SK-N-MC (cell line): Measurements from ENCODE around the gene RAB29.
A peak's percentile ranks its signal among the peaks of the same experiment; 100 is the strongest.
"Not testable (repeated sequence)": the region's sequence is repeated elsewhere in the genome, so short reads cannot be mapped to it uniquely, and the experiment has no call there.

Experiments
- DNase-seq: peaks from one replicate; pipeline ENCODE4 v3.0.0-alpha.2; 2011; ENCODE audit warnings: low read depth, low spot score
- H3K27ac ChIP-seq: fragments of 200-600 bp; sonication (generic); 2 replicates; pipeline ENCODE4 v1.5.1; 2016; ENCODE audit warnings: mixed run types
- H3K36me3 ChIP-seq: fragments of 200-600 bp; sonication (generic); 2 replicates; pipeline ENCODE4 v1.6.1; 2017; ENCODE audit warnings: antibody characterized with exemption, low read length, mixed read lengths; ENCODE audit not compliant: insufficient read depth
- H3K4me3 ChIP-seq: fragments of 200-600 bp; sonication (generic); 2 replicates; pipeline ENCODE4 v1.5.1; 2016
- H3K9ac ChIP-seq: fragments of 200-600 bp; sonication (generic); 2 replicates; pipeline ENCODE4 v1.8.0; 2017; ENCODE audit warnings: mixed run types, mixed read lengths; ENCODE audit not compliant: insufficient read length
- H3K9me3 ChIP-seq: fragments of 200-600 bp; sonication (generic); 2 replicates; pipeline ENCODE4 v1.6.1; 2017; ENCODE audit warnings: low read depth, mild to moderate bottlenecking, antibody characterized with exemption, low read length, moderate library complexity, mixed read lengths
- EZH2 ChIP-seq: fragments of 200-600 bp; sonication (generic); IDR thresholded peaks from one replicate; pipeline ENCODE4 v1.6.1; 2017; ENCODE audit warnings: antibody characterized with exemption
- FOXP2 ChIP-seq: optimal IDR thresholded peaks from 2 replicates; pipeline ENCODE3; 2011; ENCODE audit warnings: mild to moderate bottlenecking, moderate library complexity; ENCODE audit not compliant: insufficient read depth; ENCODE audit errors: extremely low read length, control extremely low read depth
- POLR2AphosphoS5 ChIP-seq: IDR thresholded peaks from 2 replicates; pipeline ENCODE4 v1.6.1; 2012; ENCODE audit warnings: mild to moderate bottlenecking, low read depth, low read length, borderline replicate concordance

The RAB29 gene, protein sequence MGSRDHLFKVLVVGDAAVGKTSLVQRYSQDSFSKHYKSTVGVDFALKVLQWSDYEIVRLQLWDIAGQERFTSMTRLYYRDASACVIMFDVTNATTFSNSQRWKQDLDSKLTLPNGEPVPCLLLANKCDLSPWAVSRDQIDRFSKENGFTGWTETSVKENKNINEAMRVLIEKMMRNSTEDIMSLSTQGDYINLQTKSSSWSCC

GRCh38 chr1:205775015-205775716 lies at the start of gene RAB29:
Gene RAB29 (minus strand): TSS chr1:205775482. CDS start chr1:205774956, 526 bp downstream.
- TF ChIP-seq FOXP2 (no peak), POLR2AphosphoS5 (peak; percentile 68), EZH2 (no peak)
- no peaks in the 10 kb centered on the region for H3K9me3 ChIP-seq
- peak within 1 kb of the TSS; percentile 81 for H3K9ac ChIP-seq
- H3K27ac ChIP-seq, result no peak within 1 kb of the TSS
- H3K36me3 ChIP-seq, result peaks cover 5% of the 10 kb centered on the region; the same call in 1 of the 2 replicates
- H3K4me3 ChIP-seq, result peak within 1 kb of the TSS; percentile 98
- DNase-seq, result peak; percentile 56

DNA sequence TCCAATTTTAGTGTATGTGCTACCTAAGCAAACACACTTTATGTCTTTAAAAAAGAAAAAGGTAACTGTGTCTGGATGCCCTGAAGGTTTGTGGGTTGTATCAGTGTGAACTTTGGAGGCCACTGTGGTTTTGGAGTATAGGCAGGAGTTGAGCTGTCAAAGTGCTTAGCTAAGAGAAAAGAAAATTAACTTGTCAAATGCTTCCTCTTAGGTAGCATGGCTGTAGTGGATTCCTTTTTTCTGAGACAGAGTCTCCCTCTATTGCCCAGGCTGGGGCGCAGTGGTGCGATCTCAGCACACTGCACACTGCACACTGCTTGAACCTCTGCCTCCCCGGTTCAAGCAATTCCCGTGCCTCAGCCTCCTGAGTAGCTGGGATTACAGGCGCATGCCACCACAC lies 48.9 kb upstream of the RAB29 start:
- Histone ChIP-seq H3K27ac (no peak overlapping the region), H3K4me3 (no peak overlapping the region)
- no peak for TF ChIP-seq FOXP2
- no peak for TF ChIP-seq EZH2
- TF ChIP-seq POLR2AphosphoS5, result no peak

GRCh38 chr1:205823260-205823659 lies 48.0 kb upstream of the RAB29 start:
- DNase-seq, H3K36me3 ChIP-seq, H3K4me3 ChIP-seq, H3K9ac ChIP-seq, H3K27ac ChIP-seq, H3K9me3 ChIP-seq: not testable (repeated sequence)

More for the DNA sequence above, 48.9 kb upstream of the RAB29 start:
- H3K9me3 ChIP-seq, result no peaks in the 10 kb centered on the region
- no peak for DNase-seq
- H3K9ac ChIP-seq, result no peak overlapping the region
- no peaks in the 10 kb centered on the region for H3K36me3 ChIP-seq

DNA sequence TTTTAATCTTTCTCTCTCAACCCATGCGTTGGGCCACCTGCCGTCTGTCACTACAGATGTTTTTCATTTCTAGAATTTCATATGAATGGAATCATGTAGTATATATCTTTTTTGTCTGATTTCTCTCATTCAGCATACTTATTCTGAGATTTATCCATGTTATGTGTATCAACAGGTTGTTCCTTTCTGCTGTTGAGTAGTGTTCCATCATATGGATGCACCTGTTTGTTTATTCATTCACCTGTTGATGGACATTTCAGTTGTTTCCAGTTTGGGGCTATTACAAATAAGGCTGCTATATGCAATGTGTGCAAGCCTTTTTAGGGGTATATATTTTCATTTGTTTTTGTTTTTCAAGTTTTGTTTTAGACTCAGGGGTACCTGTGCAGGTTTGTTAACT lies 47.1 kb upstream of the RAB29 start:
- Histone ChIP-seq H3K4me3 (no peak overlapping the region), H3K9me3 (no peaks in the 10 kb centered on the region), H3K9ac (no peak overlapping the region), H3K36me3 (no peaks in the 10 kb centered on the region), H3K27ac (no peak overlapping the region)
- DNase-seq, result no peak
- TF ChIP-seq FOXP2 (no peak), POLR2AphosphoS5 (no peak)

- TF ChIP-seq EZH2 (no peak), POLR2AphosphoS5 (no peak), FOXP2 (no peak)
- no peak overlapping the region for H3K4me3 ChIP-seq
Measured at GRCh38 chr1:205817988-205818387, 42.7 kb upstream of the RAB29 start.

DNA sequence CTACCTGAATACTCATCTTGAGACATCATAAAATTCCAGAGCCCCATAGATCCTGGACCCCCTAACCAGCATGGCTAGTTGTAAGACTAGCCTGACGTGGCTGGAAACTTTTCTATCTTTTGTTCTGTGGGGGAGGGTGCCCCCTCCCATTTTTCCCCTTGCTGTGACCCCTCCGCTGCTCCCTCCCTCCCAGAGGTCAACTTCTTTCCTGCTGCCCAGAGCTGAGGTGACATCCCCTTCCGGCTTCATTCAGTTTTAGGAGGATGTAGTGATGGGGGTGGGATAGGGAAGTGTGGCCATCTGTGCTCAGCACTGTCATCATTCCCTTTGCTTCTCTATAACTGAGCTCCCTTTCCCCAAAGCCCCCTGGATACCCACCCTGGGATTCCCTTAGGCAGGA lies 42.1 kb upstream of the RAB29 start:
- Histone ChIP-seq H3K36me3 (no peaks in the 10 kb centered on the region), H3K9me3 (no peaks in the 10 kb centered on the region), H3K9ac (no peak overlapping the region), H3K4me3 (no peak overlapping the region), H3K27ac (no peak overlapping the region)
- DNase-seq, result no peak
- no peak for TF ChIP-seq FOXP2
- TF ChIP-seq EZH2, result no peak
- no peak for TF ChIP-seq POLR2AphosphoS5

More at GRCh38 chr1:205817988-205818387, 42.7 kb upstream of the RAB29 start:
- no peaks in the 10 kb centered on the region for H3K36me3 ChIP-seq
- no peak overlapping the region for H3K27ac ChIP-seq
- DNase-seq, result no peak
- H3K9ac ChIP-seq, result no peak overlapping the region
- no peaks in the 10 kb centered on the region for H3K9me3 ChIP-seq

DNA sequence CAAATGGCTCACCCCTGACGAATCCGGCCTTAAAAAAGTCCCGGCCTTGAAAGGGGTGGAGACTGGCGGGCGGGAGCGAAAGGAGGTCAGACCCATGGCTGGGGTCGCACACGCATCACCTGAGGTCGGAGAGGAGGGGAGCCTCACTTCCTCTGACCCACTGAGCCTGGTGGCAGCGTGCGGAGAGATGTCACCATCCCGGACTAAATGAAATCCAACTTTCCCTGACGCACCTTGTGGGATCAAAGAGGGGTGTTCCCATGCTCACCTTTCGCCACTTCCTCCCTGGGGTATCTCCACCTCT lies 38.4 kb upstream of the RAB29 start:
- H3K36me3 ChIP-seq, result no peaks in the 10 kb centered on the region
- H3K9me3 ChIP-seq, result no peaks in the 10 kb centered on the region
- H3K9ac ChIP-seq, result peak overlapping the region; percentile 64
- no peak overlapping the region for H3K27ac ChIP-seq
- peak overlapping the region; percentile 92 for H3K4me3 ChIP-seq
- no peak for DNase-seq
- TF ChIP-seq POLR2AphosphoS5 (no peak), EZH2 (no peak), FOXP2 (no peak)

- TF ChIP-seq POLR2AphosphoS5, result peak; percentile 76
- peak; percentile 42 for TF ChIP-seq FOXP2
- TF ChIP-seq EZH2, result no peak
- Histone ChIP-seq H3K27ac (no peak within 1 kb of the TSS), H3K9me3 (no peaks in the 10 kb centered on the region), H3K4me3 (peak within 1 kb of the TSS; percentile 92), H3K9ac (peak within 1 kb of the TSS; percentile 86), H3K36me3 (no peaks in the 10 kb centered on the region)
- peak; percentile 12 for DNase-seq
Measured at GRCh38 chr1:205812878-205813754, 37.8 kb upstream of the RAB29 start, which contains the start of gene SLC41A1. Gene SLC41A1 (minus strand): TSS chr1:205813198. CDS start chr1:205810441, 2,757 bp downstream.

DNA sequence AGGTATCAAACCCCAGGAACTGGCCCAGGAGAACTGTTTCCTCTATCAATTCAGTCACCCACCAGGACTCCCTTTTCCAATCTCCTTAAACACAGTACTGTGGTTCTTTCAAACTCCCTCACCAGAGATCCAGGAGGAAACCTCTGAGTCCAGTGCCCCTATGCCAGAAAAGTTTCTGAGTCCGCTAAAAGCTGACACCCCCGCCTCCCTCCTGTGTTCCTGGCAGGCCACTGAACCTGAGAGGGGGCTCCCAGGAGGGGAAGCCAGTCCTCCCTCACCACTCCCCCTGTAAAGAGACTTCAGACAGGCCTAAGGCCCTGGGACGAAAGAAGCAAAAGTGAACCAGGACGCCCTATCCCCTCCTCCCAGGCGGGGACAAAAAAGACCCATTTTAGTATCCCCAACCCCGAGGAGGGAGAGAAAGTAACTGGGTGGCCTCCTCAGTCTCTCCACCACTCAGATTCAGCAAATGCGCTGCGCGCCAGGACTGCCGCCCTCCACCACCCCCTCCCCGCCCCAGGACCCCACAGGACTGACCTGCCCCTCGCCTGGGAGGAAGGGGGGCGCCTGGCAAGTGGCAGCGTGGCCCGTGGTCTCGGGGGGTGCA lies 37.1 kb upstream of the RAB29 start:
- no peak for DNase-seq
- H3K9ac ChIP-seq, result peak overlapping the region; percentile 86
- H3K36me3 ChIP-seq, result no peaks in the 10 kb centered on the region
- no peaks in the 10 kb centered on the region for H3K9me3 ChIP-seq
- TF ChIP-seq POLR2AphosphoS5, result no peak
- no peak for TF ChIP-seq EZH2
- no peak for TF ChIP-seq FOXP2
- H3K27ac ChIP-seq, result no peak overlapping the region
- H3K4me3 ChIP-seq, result peak overlapping the region; percentile 92
